HL-60/S4 treated with phorbol 12-myristate 13-acetate at 8.2 ng/mL for 4 days and 3 days (cell line): ENCODE data around the gene EPB41L2.
"Not testable (repeated sequence)": the region's sequence is repeated elsewhere in the genome, so short reads cannot be mapped to it uniquely, and the experiment has no call there.

Experiments used
- in situ Hi-C: fragments of 300-500 bp; cut with MboI; formaldehyde crosslinking; loops from 2 replicates; pipeline ENCODE4 v1.15.0; 2022; ENCODE audit warnings: low sequenced_read_pairs

Gene EPB41L2

DNA sequence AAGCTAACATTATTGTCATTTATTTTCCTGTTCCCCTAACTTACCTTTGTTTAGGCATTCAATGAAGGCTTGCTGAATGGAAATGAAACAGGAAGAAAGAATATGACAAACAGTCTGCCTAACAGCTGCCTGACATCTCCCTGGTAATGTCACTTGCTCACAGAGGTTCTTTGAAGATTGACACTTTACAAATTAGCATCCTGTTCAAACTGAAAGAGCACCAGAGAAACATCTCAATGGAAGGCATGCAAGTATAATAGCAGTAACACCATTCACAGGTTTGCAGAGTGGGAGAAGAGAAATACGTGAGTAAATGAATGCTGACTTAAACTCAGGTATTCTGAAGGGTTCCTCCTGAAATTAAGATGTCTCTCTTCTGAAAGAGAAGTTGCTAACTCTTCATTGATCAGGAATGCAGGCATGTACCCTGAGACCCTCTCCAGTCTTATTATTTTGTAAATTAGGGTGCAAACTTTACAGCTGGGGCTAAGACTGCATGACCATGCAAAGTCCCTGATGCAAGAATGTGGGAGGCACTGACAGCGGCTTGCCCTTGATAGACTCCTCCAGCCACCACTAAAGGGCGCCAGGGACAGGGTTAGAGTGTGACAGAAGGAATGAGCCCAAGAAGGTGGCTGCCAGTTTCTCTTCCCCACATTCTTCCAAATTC lies 237.1 kb downstream of the EPB41L2 start:
- in situ Hi-C loops: no loop called here

DNA sequence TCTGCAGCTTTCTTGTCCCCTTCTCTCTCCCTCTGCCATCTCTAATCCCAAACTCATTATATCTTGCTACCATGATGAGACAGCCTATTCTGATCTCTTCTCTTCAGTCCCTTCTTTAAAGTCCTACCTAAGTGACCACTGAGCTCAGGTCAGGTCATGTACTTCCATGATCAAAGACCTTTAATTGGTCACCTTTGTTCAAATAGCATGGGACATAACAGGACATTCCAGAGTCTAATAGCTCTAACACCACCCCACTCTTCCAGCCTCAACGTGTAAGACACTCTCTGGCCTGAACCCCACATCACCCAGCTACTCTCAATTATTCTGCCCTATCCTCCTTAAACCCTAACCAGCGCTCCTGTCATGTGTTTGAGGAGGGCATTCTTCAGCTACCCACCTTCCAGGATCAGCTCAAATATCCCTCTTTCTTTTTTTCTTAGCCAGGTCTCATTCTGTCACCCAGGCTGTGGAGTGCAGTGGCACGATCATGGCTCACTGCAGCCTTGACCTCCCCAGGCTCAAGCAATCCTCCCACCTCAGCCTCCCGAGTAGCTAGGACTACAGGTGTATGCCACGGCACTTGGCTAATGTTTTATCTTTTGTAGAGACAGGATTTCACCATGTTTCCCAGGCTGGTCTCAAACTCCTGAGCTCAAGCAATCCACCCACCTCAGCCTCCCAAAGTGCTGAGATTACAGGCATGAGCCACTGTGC lies 237.9 kb downstream of the EPB41L2 start:
- in situ Hi-C loops: no loop called here

DNA sequence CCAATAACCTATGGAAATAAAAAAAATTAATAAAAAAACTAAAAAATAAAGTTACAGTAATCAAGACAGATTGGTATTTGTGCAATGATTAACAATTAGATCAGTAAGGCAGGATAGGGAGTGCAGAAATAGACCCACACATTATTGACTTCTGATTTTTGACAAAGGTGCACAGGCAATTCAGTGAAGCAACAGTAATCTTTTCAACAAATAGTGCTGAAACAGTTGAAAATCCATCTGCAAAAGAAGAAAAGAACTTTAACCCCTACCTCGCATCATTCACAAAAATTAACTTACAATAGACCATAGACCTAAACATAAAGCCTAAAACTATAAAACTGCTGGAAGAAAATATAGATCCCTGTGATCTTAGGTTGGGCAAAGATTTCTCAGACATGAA lies 240.3 kb downstream of the EPB41L2 start:
- in situ Hi-C loops: no loop called here

DNA sequence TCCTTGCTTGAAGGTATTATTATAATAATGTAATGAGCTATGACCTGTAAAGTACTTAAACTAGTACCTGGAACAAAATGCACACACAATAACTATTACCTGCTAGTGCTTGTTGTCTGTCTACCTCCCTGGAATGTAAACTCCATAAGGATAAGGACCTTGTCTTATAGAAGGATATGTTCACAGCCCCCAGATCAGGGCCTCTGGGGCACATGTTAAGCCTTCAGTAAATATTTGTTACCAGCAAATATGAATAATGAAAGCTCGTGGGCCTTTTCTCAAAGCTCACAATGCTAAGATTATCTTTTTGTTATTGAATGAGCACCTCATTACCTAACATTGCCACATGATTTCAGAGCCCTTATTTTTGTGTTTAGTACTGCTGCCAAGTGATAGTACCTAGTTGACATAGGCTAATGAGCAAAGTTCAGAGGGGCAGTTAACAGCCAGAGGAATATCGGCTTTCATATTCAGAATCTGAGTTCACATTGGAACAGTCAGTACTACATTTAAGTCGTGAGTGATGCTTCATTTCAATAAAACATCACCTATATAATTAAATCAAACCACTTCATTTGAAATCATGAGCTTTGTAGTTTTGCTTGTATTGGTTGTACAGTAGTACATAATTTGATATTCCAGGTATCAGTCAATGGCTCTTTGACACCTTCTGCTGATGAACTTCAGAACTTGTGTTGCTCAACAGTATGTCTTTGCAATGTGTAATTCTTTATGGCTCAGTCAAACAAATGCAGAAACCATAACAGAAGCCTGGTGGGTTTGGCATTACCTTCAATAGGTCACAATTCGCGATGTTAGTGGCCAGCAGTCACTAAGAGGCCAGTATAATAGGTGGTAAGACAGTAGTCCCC lies 247.6 kb downstream of the EPB41L2 start:
- in situ Hi-C loops: no loop called here

DNA sequence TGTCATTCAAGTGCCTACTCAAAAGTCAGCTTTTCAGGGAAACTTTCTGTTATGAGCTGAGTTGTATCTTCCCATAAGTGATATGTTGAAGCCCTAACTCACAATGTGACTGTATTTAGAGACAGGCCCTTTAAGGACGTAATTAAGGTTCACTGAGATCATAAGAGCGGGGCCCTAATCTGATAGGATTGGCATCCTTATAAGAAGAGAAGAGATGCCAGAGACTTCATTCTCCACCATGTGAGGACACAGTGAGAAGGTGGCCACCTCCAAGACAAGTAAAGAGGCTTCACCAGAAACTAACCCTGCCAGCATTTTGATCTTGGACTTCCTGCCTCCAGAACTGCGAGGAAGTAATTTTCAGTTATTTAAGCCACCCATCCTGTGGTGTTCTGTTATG lies 248.5 kb downstream of the EPB41L2 start:
- in situ Hi-C loops: no loop called here

DNA sequence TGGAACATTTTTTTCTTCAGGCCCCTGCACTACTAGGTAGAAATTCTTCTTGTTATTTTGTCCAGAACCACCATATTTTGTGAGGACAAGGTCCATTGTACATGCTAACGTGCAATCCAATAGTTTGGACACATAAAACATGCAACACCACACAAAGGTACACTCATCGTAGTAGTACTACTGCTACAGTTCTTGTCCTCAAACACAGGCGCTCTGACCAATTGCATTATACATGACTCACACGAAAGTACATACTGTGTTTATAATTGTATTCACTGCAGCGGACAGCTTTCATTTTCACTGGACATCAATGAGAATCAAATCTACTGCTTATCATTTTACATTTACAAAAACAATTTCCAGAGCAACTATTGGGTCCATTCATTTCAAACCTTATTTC lies 251.1 kb downstream of the EPB41L2 start:
- in situ Hi-C loops: no loop called here

DNA sequence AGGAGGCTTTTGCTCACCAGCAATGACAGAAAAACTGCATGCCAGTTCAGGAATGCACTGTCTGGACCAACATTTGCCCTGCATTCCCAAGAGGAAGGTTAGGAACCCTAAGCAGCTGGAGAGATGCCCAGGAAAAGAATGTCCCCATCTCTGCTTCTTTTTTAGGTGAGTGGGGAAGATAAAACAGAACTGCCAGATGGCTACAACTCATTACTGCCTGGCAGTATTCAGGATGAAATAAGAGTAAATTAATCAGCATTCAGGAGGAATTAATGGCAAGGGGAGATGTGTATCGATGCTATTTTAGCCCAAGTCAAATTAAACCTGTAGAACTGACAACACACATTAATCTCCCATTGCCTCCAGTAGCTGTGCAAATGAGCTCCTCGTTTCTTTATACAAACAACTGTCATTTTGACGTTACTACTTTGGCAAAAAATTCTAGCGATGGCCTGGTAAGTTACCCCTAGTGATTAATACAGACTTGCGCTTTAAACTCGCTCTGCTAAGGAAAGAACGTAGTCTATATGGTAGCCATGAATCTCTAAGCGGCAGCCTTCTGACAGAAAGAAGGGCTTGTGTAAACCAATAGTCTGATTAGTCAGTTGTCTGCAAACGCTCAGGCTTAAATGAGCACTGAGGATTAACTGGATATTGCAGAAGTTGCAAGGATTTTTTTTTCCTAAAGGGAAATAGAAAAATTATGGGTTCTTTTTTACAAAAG lies 252.6 kb downstream of the EPB41L2 start:
- in situ Hi-C loops: no loop called here

DNA sequence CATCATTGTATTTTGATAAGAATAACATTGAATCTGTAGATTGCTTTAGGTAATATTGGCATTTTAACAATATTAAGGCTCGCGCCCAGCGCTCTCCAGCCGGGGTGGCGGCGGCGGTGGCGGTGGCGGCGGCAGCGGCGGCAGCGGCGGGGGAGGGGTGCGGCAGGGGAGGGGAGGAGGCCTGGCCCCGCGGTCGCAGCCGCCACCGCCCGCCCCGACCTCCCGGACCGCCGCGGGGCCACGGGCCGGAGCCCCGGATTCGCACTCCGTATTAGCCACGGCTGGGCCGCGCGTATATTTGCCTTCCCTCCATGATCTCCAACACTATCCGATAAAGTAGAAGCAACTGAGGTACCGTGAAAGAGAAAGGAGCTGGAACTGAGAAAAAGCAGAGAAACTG lies 261.7 kb downstream of the EPB41L2 start:
- in situ Hi-C loops: not testable (repeated sequence)

DNA sequence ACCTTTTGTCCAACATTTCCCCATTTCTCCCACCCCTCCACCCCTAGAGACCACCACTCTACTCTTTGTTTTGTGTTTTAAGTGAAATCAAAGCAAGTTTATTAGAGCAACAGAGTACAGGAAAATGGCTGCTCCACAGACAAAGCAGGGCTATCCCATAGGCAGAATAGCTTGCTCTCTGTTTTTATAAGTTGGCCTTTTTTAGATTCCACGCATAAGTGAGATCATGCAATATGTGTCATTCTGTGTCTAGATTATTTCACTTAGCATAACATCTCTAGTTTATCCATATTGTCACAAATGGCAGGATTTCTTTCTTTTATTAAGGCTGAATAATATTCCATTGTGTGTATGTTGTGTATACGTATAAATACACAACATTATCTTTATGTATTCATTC lies 266.0 kb downstream of the EPB41L2 start:
- in situ Hi-C loops: no loop called here

DNA sequence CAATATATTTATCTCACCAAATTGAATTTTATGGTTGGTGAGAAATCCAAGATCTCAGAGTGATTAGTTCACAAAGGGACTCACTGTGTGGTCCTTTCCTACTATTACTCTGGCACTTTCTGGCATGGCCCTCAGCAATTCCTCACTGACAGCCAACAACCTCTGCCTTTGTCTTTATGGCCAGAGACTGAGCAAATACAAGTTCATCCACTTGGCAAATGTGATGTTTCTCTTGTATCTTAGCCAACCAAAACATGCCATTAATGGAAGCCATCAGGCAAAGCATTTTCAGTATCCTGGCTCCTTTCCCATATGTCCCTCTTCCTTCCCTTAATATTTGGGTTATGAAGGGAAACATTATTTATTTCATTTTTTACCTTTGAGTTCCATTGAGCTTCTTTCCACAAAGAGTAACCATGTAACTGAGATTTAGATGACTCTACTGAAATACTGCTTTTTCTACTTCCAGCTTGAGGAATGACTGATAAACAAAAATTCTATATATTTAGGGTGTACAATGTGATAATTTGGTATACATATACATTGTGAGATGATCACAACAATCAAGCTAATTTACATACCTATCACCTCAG lies 266.6 kb downstream of the EPB41L2 start:
- in situ Hi-C loops: no loop called here

DNA sequence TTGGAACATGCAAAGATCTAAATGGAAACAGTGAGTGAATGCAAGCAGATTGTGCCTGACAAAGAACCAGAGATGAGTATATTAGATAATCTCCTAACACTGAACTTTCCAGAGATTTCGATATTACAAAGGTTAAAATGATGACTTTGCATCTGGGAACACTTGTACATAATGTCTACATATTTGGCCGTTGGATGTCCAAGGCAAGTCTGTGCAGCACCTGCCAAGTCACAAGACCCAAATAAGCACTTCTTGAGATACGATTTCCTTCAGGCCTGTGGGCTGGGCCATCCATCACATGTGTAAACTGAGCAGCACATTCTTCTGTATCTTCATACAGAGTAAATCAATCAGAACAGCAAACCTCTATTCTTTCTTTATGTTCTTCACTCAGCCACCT lies 268.3 kb downstream of the EPB41L2 start:
- in situ Hi-C loops: no loop called here

DNA sequence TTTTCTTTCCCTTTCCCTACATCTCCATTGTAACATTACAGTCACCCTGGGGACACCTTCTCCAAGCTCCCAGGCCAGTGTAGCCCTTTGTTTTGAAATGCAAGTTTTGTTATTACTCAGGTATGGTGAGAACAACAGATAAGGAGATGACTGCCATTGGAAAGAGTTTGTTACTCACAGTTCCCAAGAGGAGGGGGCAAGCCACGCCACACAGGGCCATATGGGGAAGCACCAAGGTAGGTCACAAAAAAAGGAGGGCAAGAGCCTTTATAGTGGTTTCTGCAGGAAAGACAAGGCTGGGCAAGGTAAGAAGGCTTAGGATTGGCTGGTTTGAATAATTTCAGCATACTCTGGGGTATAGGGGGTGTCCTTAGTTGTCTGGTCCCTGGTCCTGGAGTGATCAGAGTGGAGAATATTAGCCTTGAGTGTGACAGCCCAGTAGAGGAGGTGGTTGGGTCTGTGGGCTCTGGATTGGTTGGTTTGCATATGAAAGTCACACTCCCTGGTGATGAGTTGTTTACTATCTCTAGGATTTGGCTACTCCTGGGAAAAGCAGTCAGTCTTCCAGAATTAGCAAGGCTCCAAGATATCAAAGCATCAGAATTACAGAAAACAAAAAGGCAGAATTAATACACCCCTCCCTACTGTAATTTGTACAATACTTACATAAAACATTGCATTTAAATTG lies 268.9 kb downstream of the EPB41L2 start:
- in situ Hi-C loops: no loop called here
